Peyer's patch (tissue), 4 donors: ENCODE data around the gene SYNDIG1L. TPM values are rescaled to one million over a fixed set of nuclear protein-coding genes. Genes with fewer than 3 reads are reported as not detected.
"Not testable (repeated sequence)": the region's sequence is repeated elsewhere in the genome, so short reads cannot be mapped to it uniquely, and the experiment has no call there.

Source experiments
- DNase-seq, 3 donors: peaks; one replicate each; pipeline ENCODE4 v3.0.0-alpha.2; 2017 to 2019
- H3K27ac ChIP-seq, 4 donors: fragments of 200-600 bp; sonication (generic); one replicate each; pipeline ENCODE4 v1.5.1; 2016 to 2019
- H3K27me3 ChIP-seq, 2 donors: fragments of 200-600 bp; sonication (generic); one replicate each; pipeline ENCODE4 v1.5.1; 2019
- H3K36me3 ChIP-seq, 3 donors: fragments of 200-600 bp; sonication (generic); one replicate each; pipeline ENCODE4 v1.5.1; 2016 to 2019
- H3K4me1 ChIP-seq, 4 donors: fragments of 200-600 bp; sonication (generic); one replicate each; pipeline ENCODE4 v1.5.1; 2016 to 2019
- H3K4me3 ChIP-seq, 4 donors: fragments of 200-600 bp; sonication (generic); 1 replicate in 3 of 4; 2 replicates in 1 of 4; pipeline ENCODE4 v1.5.1; 2016 to 2019; ENCODE audit warnings: mild to moderate bottlenecking in 1 of 4
- H3K9me3 ChIP-seq, 4 donors: fragments of 200-600 bp; sonication (generic); one replicate each; pipeline ENCODE4 v1.5.1; 2016 to 2019; ENCODE audit warnings: mild to moderate bottlenecking in 1 of 4
- POLR2A ChIP-seq, 2 donors: fragments of 450-650 bp; IDR thresholded peaks; one replicate each; pipeline ENCODE4 v1.5.1; 2017; ENCODE audit warnings: antibody characterized with exemption in 2 of 2, mild to moderate bottlenecking in 2 of 2, moderate library complexity in 2 of 2
- total RNA-seq, 4 donors: library from RNA; depleted of rRNA; stranded (reverse); fragments of >200 nt; gene quantifications; one replicate each; pipeline ENCODE4 v1.1.0, GENCODE V29; 2016
- TF ChIP-seq, protein P1 (sequence below), 6 experiments: fragments of 450-650 bp in 4 of 6; fragments of 200-600 bp in 2 of 6; sonication (generic) in 1 of 6; IDR thresholded peaks; one replicate each; pipeline ENCODE4 v1.5.1; 2017 to 2019; ENCODE audit warnings: antibody characterized with exemption in 6 of 6, mild to moderate bottlenecking in 3 of 6, moderate library complexity in 1 of 6

The SYNDIG1L gene
- total RNA-seq, 4 donors from 2014 or later = 0.27 TPM; not detected in 3

DNA sequence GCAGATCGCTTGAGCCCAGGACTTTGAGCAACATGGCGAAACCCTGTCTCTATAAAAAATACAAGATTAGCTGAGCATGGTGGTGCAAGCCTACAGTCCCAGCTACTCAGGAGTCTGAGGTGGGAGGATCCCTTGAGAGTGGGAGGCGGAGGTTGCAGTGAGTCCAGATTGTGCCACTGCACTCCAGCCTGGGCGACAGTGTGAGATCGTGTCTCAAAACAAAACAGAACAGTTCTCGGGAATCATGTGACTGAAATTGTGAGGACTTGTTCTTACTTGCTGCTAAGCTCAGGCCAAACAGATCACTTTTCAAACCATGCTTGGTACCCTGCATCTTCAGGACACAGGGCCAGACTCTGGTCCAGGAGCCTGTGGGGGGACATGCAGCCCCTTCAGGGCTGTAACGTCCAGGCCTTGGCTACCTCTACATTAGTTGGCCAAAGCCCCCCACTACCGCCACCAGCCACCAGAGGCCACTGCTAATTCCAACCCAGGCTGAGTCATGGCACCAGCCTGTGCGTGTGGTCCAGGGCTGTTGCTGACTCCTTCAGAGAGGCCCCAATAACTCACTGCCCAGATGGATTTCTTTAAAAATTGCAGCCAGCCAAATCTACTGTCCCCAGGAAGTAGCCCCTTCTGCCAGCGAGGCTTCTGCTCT lies 33.4 kb upstream of the SYNDIG1L start:
- no peak for DNase-seq
- Histone ChIP-seq H3K36me3 (no peaks in the 10 kb centered on the region), H3K27me3 (no peaks in the 10 kb centered on the region), H3K9me3 (no peaks in the 10 kb centered on the region), H3K4me3 (no peak overlapping the region), H3K27ac (no peak overlapping the region), H3K4me1 (no peaks in the 10 kb centered on the region)
- TF ChIP-seq POLR2A (IDR thresholded peaks at IDR 0.05) = no peak
- TF ChIP-seq, protein P1, sequence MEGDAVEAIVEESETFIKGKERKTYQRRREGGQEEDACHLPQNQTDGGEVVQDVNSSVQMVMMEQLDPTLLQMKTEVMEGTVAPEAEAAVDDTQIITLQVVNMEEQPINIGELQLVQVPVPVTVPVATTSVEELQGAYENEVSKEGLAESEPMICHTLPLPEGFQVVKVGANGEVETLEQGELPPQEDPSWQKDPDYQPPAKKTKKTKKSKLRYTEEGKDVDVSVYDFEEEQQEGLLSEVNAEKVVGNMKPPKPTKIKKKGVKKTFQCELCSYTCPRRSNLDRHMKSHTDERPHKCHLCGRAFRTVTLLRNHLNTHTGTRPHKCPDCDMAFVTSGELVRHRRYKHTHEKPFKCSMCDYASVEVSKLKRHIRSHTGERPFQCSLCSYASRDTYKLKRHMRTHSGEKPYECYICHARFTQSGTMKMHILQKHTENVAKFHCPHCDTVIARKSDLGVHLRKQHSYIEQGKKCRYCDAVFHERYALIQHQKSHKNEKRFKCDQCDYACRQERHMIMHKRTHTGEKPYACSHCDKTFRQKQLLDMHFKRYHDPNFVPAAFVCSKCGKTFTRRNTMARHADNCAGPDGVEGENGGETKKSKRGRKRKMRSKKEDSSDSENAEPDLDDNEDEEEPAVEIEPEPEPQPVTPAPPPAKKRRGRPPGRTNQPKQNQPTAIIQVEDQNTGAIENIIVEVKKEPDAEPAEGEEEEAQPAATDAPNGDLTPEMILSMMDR (IDR thresholded peaks at IDR 0.05) = peak in 4 of 6 experiments; percentile 26 to 40 (median 33)

DNA sequence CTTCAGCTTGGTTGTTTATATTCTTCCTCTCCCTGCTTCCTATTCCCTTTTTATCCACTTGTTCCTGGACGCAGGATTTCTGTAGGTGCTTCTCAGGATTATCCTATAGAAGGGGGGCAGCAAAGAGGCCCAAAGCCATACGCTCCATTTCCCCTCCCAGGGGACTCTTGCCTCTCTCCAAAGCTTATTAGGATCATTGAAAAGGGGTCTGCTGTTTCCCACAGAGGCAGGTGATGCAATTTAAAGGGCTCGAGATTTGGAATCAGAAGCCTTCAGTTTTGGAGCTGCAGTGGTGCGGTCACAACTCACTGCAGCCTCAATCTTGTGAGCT lies 31.5 kb upstream of the SYNDIG1L start:
- no peak for DNase-seq
- Histone ChIP-seq H3K27ac (no peak overlapping the region), H3K4me3 (no peak overlapping the region), H3K27me3 (no peaks in the 10 kb centered on the region), H3K9me3 (no peaks in the 10 kb centered on the region), H3K36me3 (no peaks in the 10 kb centered on the region), H3K4me1 (no peaks in the 10 kb centered on the region)
- TF ChIP-seq POLR2A (IDR thresholded peaks at IDR 0.05) = no peak
- TF ChIP-seq, protein P1 (IDR thresholded peaks at IDR 0.05) = no peak

DNA sequence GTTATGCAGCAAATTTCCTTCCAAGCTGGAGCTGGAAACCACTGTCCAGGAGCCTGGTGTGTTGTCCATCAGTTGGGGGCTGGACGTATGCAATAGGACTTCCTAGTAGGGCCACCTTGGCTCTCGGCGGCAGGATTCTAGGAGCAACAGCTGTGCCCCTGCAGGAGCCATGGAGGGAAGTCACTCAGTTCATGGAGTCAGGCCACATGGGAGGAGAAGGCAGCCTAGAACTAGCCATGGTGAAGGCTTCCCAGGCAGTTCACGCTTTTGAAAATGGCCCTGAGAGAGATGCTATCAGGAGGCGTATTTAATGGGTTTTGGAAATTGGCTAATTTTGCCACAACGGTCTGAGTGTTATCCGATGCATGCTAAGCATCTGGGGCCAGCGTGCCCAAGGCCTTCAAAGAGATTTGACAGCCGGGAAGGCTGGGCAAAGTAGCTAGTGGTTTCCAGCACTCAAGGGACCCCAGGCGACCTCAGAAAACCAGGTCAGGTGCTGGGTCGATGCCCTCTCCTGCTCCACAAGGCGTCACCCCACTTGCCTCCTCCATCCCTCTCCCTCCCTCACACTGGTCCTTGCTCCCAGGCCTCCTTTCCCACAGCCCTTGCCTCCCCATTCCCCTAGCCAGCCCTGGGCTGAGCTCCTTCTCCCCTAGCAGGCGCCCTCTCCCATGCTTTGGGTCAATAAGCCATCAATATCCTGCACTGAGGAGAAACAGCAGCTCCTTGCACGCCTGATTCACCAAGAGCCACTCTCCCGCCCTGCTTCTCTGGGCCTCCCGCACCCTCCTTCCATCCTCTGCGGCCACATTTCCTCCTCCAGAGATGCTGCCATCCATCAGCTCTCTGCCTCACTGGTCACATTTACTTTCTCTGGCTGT lies 30.9 kb upstream of the SYNDIG1L start:
- Histone ChIP-seq H3K27me3 (no peaks in the 10 kb centered on the region), H3K4me3 (no peak overlapping the region), H3K27ac (no peak overlapping the region), H3K36me3 (no peaks in the 10 kb centered on the region), H3K4me1 (no peaks in the 10 kb centered on the region), H3K9me3 (no peaks in the 10 kb centered on the region)
- no peak for DNase-seq
- TF ChIP-seq, protein P1 (IDR thresholded peaks at IDR 0.05) = no peak
- no peak for TF ChIP-seq POLR2A (IDR thresholded peaks at IDR 0.05)

DNA sequence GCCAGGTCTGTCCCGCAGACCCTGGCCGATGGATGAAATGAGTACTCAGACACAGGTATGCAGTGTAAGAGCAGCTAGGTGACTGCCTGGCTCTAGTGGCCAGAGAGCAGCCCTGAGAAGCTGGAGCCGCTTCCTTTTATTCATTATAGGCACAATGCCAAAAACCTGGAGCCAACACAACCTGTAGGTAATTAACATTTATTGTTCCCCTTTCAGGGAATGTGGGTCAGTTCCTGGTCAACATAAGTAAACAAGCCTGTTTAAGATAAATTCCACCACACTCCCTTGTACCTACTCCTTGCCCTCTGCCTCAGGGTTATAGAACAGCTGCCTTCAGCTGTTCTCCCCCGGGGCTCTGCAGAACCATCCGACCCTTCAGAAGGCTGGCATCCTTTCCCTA lies 28.4 kb upstream of the SYNDIG1L start:
- not testable (repeated sequence) for H3K36me3 ChIP-seq, H3K4me3 ChIP-seq, H3K4me1 ChIP-seq, H3K27ac ChIP-seq, H3K9me3 ChIP-seq, H3K27me3 ChIP-seq
- DNase-seq = peak in 1 of 3 donors; percentile 9

DNA sequence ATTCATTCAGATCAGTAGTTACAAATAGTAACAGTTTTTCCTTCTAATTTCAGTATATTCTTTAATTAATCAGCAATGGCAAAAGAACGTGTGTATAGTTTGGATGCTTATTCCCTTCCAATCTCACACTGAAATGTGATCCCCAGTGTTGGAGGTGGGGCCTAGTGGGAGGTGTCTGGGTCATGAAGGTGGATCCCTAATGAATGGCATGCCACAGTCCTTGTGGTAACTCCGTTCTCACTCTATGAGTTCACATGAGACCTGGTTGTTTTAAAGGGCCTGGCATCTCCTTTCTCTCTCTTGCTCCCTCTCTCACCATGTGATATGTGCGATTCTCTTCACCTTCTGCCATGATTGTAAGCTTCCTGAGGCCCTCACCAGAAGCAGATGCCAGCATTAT lies 18.9 kb upstream of the SYNDIG1L start:
- H3K9me3 ChIP-seq = no peaks in the 10 kb centered on the region
- no peak for TF ChIP-seq POLR2A (IDR thresholded peaks at IDR 0.05)
- TF ChIP-seq, protein P1 (IDR thresholded peaks at IDR 0.05) = no peak
- no peak overlapping the region for H3K27ac ChIP-seq
- H3K27me3 ChIP-seq = no peaks in the 10 kb centered on the region
- DNase-seq = no peak
- H3K4me3 ChIP-seq = no peak overlapping the region
- no peaks in the 10 kb centered on the region for H3K4me1 ChIP-seq
- no peaks in the 10 kb centered on the region for H3K36me3 ChIP-seq

DNA sequence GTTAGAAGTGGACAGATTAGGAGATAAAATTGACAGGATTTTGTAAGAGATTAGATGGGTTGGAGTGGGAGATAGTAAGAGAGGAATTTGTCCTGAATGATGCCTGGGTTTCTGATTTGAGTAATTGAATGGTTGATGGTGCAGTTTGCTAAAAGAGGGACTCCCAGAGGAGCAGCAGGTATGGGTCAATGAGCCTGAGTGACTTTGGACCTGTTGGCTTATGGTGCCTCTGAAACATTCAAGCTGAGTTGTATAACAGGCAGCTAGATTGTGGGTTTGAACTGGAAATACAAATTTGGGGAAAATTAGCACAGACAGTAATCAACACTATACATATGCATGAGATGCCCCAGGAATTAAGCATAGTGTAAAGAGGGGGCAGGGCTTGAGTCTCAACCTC lies 16.7 kb upstream of the SYNDIG1L start:
- H3K4me3 ChIP-seq = no peak overlapping the region
- H3K9me3 ChIP-seq = no peaks in the 10 kb centered on the region
- no peaks in the 10 kb centered on the region for H3K4me1 ChIP-seq
- H3K36me3 ChIP-seq = no peaks in the 10 kb centered on the region
- TF ChIP-seq POLR2A (IDR thresholded peaks at IDR 0.05) = no peak
- TF ChIP-seq, protein P1 (IDR thresholded peaks at IDR 0.05) = no peak
- DNase-seq = no peak
- H3K27me3 ChIP-seq = no peaks in the 10 kb centered on the region
- H3K27ac ChIP-seq = no peak overlapping the region
